Panc1 (cell line): ENCODE results near the gene GLB1L.

Experiments used
- CTCF ChIP-seq: fragments of 450-650 bp; IDR thresholded peaks from 2 replicates; pipeline ENCODE4 v1.5.1; 2017; ENCODE audit warnings: mild to moderate bottlenecking
- POLR2AphosphoS5 ChIP-seq: IDR thresholded peaks from 2 replicates; pipeline ENCODE4 v1.6.1; 2012; ENCODE audit warnings: mild to moderate bottlenecking, low read depth, low read length, moderate library complexity
- TCF7L2 ChIP-seq: IDR thresholded peaks from 2 replicates; pipeline ENCODE4 v1.6.1; 2011; ENCODE audit warnings: mild to moderate bottlenecking, low read depth, low read length, inconsistent platforms

GRCh38 chr2:219213486-219214071 is 31.7 kb downstream of the GLB1L start:
- TF ChIP-seq CTCF: no peak
- no peak for TF ChIP-seq POLR2AphosphoS5
- TF ChIP-seq TCF7L2: no peak
